NCI-H1048 (cell line): ENCODE results near the gene NAV2.
A peak's percentile ranks its signal among the peaks of the same experiment; 100 is the strongest.
"Not testable (repeated sequence)": the region's sequence is repeated elsewhere in the genome, so short reads cannot be mapped to it uniquely, and the experiment has no call there.

ENCODE experiments used
- DNase-seq: peaks from one replicate; lab custom pipeline; 2025; lab: John Stamatoyannopoulos, UW

NAV2 gene

DNA sequence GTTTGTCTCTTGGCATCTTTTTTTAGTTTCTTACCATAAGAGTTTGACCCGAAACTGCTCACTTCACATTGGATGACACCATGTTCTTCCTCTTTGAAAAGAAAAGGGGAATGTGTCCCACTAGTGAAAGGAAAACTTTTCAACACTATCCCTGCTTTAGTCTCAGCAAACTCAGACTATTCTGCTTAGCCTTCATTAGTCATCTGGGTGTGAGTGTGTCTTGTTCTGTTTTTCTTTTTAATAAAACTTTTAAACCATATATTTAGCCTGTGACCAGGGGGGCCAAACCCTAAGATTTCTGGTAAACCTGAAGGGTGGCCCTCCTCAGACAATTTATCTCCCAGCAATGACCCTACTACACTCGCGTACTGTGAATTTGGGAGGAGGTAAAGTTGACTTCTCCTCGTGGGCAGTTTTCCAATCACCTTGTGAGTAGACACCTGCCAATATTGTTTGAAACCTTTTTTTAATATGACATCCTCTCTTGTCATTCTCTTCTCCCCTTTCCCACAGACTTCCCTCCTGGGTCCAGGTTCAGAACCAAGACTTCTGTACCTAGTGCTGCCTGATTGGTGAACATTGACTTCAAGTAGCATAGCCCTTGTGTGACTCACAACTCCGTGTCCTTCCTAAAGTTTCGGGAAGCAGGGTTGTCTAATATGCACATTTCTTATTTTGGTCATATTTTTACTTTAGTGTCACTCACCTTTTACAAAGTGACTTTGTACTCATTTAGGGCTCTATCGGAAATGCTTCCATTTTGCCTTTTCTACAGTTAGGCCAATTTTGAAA lies 407.7 kb downstream of the NAV2 start:
- no peak for DNase-seq

DNA sequence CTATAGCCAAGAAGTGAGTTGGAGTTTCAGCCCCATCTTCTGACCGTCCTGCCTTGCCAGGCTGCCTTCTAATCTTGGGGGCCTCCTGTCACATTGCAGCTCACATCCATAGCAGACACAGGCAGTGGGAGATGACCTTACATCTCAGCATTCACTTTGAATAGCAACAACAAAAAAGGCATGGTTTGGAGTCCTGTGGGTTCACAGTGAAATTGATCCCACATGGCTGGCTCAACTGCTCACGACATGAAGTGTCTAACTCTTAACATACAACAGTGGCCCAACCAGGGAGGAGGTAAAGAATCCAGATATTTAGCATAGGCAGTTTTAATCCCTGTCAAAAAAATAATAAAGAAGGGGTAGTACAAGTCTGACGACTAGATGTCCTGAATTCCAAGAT lies 409.5 kb downstream of the NAV2 start:
- no peak for DNase-seq

DNA sequence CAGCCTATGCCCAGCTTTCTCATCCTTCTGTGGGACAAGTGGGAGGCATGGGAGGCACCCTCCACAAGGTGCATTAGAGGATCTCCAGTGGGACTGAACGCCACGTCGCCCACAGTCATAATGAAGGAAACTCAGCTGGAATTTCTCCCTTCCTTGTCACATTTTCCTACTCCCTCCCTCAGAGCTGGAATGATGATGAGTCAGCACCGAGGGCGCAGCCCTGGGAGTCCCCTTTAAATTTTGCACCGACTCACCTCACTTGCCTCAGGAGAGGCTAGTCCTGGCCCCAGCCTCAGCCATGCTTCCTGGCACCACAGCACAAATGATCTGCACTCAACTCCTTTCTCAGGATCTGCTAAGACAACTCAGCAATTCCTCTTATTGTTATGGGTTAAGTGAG lies 413.3 kb downstream of the NAV2 start:
- DNase-seq: no peak

DNA sequence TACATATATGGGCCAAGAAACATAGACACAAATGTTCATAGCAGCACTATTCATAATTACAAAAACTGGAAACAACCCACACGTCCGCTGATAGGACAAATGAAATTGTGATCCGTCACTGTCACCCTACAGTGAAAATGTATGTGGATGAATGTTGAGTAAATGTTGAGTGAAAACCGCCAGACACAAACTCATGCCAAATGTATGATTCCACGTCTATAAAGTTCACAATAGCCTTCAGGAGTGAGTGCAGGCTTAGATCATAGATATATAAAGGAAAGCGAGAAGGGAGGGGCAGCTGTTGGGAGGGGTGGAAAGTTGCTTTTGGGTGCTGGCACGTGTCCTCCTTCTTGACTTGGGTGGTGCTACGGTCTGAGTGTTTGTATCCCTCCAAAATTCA lies 414.1 kb downstream of the NAV2 start:
- no peak for DNase-seq

DNA sequence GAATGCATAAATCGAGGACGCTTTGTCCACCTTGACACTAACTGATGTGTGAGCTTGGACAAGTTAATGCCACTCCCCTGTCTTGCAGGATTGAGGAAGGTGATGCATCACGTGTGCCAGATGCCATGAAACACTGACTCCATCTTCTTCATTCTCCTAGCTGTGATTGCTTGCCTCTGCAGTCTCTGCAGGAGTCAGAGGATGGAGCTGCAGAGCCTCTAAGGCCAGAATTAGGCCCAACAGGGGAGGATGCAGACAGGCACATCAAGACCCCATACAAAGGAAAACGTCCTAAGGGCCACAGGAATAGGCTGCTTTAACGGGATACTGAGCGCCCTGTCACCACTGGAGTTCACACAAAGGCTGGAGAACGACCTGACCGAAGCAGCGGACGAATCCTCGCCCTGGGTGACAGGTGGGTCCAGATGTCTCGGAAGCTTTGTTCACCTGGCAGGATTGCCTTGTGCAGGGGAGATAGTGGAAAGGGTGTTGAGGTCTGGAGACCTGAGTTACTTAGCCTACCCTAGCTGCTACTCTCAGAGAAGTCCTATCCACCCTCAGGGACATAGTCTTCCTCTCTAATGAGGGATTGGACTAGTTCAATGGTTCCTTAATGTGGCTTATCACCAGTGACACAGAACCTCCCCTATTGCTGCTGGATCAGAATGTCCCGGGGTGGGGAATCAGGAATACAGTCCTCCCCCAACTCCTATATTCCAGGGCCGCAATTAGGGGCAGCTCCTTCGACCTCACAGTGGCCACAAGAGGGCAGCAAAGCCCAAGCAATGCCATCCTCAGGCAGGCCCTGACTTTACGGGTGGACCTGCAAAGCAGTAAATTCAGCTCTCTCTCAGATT lies 415.3 kb downstream of the NAV2 start:
- peak; percentile 7 for DNase-seq

DNA sequence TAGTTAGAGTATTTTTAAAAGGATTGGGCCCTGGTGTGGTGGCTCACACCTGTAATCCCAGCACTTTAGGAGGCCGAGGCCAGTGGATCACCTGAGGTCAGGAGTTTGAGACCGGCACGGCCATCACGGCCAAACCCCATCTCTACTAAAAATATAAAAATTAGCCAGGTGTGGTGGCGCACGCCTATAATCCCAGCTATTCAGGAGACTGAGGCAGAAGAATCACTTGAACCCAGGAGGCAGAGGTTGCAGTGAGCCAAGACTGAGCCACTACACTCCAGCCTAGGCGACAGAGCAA lies 415.8 kb downstream of the NAV2 start:
- not testable (repeated sequence) for DNase-seq

DNA sequence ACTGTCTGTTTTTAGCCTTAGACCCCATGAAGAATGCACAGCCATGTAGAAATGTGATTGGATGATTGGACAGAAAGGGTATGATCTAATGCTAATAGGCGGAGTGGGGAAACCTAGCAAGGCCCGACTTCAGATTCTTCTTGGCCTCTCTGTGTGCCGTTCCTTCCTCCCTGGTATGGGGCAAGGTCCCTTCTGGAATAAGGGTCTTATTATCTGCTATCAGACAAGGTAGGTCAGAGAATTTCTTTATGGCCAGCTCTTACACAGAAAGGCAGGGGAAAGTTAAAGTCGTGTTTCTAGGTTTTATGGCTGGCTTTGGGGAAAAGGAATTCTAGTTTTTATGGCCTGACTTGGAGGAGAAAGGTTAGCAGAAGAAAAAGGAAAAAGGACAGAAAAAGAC lies 417.0 kb downstream of the NAV2 start:
- DNase-seq: no peak

DNA sequence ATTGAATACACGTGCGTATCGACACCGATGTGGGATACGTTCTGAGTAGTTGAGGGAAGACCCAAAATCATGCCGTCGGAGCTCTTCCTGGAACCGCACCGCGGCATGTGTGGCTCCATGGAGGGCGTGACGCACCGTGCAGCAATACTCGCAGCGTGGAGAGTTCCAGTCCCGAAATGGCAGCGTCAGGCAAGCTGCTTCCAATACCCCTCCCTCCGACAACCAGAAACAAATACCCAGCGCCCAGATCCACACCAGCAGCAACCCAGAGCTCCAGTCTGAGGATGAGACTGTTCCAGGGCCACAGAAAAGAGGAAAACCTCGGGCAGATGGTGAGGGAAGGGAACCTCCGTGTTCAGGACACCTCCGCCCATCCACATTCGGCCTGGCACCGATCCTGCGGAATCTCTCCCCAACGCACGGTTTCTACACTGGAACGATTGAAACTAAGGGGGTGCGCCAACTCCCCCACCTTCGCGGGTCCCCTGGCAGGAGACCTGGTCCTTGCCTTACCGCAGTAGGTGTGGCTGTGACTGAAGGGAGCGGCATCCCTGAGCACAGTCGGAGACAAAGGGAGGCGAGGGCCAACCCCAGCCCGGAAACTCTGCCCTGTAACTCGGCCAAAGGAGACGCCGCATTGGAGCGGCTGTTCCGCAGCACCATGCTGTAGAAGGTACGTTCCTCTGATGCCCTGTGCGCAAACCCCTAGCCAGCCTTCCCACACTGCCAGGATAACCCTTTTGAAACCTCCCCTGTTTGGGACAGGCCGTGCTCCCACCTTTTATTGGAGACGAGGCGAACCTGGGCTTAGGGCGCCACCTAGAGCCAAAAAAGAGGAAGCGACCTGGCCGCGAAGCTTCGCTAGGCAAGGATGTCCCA lies 419.4 kb downstream of the NAV2 start:
- no peak for DNase-seq

DNA sequence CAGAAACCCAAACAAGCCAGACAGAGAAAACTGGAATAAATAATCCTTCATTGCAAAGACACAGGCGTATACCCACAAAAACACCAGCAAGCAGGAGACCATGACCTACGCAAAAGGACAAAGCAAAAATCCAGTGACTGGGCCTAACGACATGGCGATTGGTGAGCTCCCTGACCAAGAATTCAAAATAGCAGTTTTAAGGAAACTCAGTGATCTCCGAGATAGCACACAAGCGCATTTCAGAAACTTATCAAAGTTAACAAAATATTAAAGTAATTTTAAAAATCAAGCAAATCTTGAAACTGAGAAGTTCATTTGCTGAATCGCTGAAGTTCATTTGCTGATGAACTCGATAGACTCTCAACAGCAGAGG lies 420.0 kb downstream of the NAV2 start:
- no peak for DNase-seq

DNA sequence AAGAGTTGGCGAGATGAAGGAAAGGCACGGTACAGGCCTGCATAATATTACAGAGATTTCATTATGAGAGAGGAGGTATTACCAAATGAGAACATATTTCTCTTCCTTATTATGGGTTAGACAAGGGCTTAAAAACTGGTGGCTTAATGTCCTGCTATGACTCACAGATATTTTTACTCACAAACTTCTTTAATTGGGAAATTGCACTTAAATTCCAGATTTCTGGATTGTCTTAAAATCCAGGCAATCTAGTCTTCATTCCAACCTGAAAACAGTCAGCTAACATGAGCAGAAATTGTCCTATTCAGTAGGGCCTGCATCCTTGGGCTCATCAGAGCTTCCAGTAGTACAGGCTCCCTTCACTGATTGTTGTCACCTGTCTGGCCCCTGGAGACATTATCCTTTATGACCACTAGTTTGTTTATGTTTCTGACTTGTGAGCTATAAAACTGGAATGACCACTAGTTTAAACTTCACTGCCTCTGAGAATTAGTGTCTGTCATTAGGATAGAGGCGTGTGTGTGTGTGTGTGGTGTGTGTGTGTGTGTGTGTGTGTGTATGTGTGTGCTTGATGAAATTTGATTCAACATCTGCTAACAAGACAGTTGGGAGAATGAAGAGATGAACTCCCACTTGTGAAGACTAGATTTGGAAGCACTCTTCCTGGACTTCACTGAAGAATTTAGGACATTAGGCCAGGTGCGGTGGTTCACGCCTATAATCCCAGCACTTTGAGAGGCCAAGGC lies 422.5 kb downstream of the NAV2 start:
- DNase-seq: no peak

DNA sequence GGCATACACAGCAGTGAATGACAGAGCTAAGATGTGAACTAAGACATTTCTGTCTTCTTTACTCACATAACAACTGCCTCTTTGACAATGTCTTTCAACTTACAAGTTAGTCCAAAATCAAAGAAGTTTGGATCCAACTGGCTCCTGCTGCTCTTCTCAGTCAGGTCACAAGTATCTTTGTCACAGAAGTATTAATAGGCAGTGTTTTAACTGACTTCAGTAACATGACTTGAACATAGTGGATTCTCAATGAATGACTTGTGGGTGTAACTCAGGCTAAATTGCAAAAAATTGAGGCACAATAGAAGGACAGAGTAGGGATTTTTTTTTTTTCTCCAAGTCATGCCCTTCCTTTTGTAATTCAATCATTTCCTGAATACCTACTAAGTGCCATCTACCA lies 425.0 kb downstream of the NAV2 start:
- DNase-seq: no peak

DNA sequence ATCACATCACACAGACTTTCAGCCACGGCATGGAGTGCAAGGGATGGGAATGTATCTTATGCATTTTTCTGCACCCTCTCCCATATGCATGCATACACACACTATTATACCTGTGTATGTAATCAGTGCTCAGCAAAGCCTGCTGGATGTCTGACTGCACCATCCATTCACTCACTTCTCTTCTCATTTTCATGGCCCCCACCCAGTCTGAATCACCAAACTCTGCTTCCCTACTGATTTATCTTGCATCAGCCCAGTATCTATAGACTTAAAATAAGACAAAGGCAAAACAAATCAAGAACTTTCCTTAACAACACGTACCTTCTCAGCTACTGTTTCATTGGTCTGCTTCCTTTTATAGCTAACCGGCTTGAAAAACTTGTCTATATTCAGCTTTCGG lies 426.1 kb downstream of the NAV2 start:
- no peak for DNase-seq

DNA sequence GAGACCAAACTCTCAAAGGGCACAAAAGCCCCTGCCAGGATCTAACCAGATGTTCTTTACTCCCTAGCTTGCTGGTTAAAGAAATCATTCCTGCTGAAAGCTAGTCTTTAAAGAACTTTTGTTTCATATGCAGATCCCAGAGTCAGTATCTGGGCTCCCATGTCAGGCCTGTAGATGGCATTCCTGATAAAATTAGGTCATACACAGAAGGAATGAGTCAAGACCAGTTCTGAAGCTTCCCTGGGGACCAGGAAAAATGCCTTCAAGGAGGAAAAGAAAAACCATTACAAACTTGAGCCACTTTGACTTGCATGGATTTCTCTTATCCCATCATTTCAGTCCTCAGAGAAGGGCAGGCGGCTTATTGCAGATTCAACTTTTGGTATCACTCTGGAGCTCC lies 441.7 kb downstream of the NAV2 start:
- no peak for DNase-seq

DNA sequence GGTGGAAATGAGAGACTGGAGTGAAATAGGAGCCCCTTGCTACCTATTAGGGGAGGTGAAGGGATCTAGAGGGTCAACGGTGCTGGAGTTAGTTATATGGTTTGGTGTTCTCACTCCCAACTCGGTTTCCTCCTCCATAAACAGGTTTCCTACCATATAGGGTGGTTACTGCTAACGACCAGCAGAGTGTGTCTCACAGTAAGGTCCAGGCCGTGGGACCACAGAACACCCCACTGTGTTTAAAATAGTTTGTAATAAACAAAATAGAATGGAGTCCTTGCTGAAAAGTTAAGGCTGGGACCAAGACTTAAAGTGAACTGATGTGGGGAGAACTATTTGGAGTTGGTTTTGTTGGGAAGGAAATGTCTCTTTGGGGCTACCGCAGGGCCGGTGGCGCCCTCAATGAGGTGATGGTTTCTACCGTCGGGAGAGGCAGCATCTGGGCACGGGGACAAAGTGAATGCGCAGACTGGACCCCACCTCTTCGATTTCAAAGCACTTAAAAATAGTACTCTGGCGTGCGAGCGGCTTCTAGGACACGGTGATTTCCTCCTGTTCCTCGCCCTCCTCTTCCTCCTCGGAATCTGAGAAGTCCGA lies 443.1 kb downstream of the NAV2 start:
- no peak for DNase-seq

DNA sequence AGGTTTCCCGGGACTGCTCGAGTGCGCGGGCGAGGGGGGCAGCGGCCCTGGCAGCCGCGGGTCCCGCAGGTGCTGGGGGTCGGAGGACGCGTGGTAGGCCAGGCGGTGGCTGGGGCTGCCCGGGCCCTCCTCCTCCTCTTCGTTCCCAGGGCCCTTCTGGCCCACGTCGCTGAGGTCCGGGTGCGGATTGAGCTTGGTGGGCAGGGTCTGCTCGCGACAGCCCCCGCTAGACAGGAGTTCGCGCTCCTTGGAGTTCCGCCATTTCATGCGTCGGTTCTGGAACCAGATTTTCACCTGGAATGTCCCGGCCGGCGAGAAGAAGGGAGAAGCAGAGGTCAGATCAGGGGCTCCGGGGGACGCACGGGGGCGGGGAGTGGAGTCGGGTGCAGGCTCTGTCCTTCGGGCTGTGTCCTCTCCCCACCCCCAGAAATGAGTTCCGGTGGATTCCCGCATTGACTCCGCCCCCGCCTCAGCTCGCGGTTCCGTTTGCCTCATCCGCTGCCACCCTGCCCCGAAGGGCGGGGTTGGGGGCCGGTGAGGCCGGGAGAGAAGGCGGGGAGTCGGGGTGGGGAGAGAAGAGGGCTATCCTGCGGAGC lies 443.7 kb downstream of the NAV2 start:
- DNase-seq: no peak

DNA sequence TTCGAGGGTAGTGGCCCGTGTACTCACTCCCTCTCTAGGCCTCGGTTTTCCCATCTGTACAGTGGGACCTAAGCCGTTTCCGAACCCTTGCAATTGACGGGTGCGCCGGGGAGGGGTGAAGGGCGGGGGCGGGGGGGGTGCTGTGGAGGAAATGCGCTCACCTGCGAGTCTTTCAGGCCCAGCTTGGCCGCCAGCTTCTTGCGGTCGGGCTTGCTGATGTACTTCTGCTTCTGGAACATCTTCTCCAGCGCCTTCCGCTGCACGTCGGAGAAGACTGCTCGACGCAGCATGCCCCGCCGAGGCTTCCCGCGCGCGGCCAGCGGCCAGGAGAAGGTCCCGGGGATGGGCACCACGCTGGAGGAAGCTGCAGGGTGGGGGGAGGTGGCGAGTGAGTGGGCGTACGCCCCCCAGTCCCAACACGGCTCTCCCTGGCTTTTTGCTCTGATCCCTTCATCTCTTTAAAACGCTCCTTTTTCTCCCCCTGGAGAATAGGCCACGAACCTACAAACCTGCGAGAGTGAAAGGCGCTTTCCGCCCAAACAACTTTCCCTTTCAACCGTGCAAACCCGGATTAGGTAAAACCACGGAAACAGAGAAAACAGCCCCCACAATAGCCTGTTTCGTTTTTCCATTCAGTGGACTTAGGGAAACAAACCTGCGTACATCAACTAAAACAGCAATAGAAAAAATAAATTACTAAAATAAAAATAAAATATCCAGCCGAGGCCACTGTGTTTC lies 444.4 kb downstream of the NAV2 start:
- DNase-seq: no peak

DNA sequence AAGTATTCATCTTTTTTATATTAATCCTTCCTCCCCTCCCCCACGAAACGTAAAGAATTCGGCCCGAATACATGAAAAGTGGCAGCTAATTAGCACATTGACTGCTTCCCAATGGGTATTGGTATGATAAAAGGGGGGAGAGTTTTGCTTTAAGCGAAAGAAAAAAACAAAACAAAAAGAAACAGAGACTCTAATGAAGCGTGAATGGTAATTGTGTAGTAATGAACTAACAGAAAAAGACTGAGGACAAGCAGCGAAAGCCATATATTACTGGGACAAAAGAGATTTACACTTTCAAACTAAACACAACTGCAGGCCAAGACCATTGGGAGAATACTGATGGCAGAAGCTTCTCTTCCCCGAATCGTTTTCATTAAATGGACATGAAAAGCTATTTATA lies 445.1 kb downstream of the NAV2 start:
- no peak for DNase-seq

DNA sequence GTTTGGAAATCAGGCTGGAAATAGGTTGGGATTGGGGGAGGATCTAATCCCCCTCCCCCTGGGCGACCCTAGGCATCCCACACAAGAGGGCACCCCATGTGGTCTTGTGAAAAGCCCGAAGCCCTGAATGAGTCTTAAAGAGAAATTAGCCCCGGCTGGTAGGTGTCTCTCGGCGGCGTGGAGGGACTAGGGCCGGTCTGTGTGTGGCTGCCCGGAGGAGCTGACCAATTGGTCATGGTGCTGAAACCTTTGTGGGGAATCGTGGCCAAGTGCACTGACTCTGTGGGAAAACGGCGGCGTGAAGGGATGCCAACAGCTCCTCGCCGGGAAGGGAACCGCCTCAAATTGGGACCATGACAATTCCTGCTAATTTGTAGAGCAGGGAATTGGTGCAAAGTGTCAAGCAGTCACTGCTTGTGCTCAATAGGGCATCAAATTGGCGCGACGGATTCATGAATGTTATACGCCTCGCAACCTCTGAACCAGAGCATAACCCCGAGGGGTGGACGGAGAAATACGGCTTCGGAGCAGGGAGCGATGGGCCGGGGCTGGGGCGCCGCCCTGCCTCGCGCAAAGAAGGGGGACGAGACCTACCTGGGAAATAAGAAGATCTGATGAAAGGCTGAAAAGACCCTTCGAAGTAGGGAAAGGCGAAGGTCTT lies 446.1 kb downstream of the NAV2 start:
- DNase-seq: no peak

DNA sequence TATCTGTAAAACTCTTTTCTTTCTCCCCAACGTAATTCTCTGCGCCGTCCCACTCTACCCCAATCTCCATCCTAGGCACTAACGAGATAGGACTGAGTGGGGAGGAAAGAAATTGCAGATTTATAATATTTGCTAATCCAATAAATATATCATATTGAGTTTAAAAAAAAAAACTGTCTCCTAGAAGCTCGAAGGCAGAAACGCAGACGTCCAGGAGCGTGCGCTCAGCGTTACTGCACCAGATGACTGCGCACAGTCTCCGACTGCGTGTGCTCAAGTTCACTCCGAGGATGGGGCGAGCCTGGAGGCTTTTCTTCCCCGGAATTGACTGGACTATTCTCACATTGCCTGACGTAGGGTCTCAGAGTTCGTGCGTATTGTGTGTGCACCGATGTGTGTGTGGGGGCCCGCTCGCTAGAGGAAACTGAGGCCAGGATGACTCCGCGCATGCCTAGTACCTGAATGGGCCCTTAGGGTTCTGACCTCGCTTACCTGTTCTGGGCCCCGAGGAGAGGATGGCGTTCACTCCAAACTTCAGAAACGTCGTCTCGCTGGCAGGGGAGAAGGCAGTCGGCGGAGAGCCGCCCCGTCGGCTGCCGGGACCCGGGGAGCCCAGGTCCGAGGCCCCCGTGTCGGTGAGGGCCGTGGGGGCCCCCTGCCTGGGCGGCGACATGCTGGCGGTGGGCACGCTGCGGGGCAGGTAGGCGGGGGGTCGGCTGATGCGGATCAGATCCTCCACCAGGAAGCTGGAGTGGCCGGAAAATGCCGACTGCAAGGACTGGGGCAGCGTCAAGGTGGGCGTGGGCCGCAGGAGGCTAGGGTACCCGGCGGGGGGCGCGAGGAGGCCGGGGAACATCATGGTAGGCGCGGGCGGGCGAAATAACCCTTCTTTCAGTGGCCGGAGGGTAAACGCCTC lies 447.1 kb downstream of the NAV2 start:
- no peak for DNase-seq
